ENCODE measurements around the gene NUP210L. TPM values are rescaled to one million over a fixed set of nuclear protein-coding genes. Genes with fewer than 3 reads are reported as not detected.

Gene NUP210L
- total RNA-seq, 1 experiment from 2014 or later: 0.10 TPM

DNA sequence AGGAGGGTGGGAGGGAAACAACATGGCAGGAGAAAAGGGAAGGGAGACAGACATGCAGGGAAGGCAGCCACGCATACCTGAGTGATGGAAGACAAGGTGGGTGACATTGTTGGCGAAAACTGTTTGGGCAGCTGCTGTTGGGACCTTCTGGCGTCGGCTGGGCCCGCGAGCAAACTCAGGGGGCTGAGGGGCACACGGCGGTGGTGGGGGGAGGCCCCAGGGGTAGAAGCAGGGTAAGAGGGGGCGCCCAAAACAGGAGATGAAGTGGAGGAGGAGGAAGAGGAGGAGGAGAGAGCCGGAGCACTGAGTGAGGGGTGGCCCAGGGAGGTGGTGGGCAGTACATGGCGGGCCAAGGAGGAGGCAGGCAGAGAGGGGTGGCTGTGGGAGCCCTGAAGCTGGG lies 203.7 kb downstream of the NUP210L start (continued):
- TF ChIP-seq REST (IDR thresholded peaks at IDR 0.05; ENCODE audit: low read depth): no peak
- TF ChIP-seq ELF1 (IDR thresholded peaks at IDR 0.05; ENCODE audit: borderline replicate concordance, low read depth): no peak
- no peak for TF ChIP-seq FOSL1 (IDR thresholded peaks at IDR 0.05; ENCODE audit: low read depth)
- TF ChIP-seq CTCF (IDR thresholded peaks at IDR 0.05 in 2 of 3, conservative IDR thresholded peaks at IDR 0.05 in 1 of 3; ENCODE audit: borderline replicate concordance in 1 of 3, insufficient read depth in 1 of 3, low read depth in 2 of 3, low read length in 2 of 3): no peak

GRCh38 chr1:153946622-153947241 lies 208.1 kb downstream of the NUP210L start, which contains the start of gene DENND4B:
TSS of gene DENND4B (minus strand) at chr1:153946718. CDS start at chr1:153944374, 2,344 bp downstream.
- H2AFZ ChIP-seq (ENCODE audit: low read depth, low read length, poor library complexity, severe bottlenecking): no peak within 1 kb of the TSS
- H3K4me2 ChIP-seq (ENCODE audit: low read length): peak within 1 kb of the TSS; percentile 90
- DNase-seq (ENCODE audit: low read depth, low spot score) (no peak), ATAC-seq (peak; percentile 89)
- H3K4me1 ChIP-seq (ENCODE audit: control insufficient read depth in 1 of 2, insufficient read depth in 2 of 2, low read length in 2 of 2): peaks cover 6 to 18% of the 10 kb centered on the region in 2 experiments; a peak in 3 of 4 replicates
- H3K9me2 ChIP-seq (ENCODE audit: insufficient read depth): no peaks in the 10 kb centered on the region
- RAD21 ChIA-PET (ENCODE audit: low non-redundant PET in 1 of 2, low total read pairs in 2 of 2, uncharacterized antibody in 2 of 2, unreplicated experiment in 2 of 2): interaction anchor here in 1 of 2 experiments (0.7 to 1.2 kb wide), 2 partner anchors 24 to 148 kb away, joined by 3 to 4 read pairs; partner anchors contain the start of gene GATAD2B
- H4K20me1 ChIP-seq (ENCODE audit: insufficient read depth): no peaks in the 10 kb centered on the region
- CTCF ChIA-PET: interaction anchor here (0.7 to 1.9 kb wide), 14 partner anchors 8 to 149 kb away, joined by 3 to 14 read pairs (median 4); partner anchors contain the start of genes CREB3L4, CRTC2, JTB and RAB13
- BruUV-seq (replicated peaks): no TSS peak
- POLR2A ChIA-PET: interaction anchor here (0.9 to 2.4 kb wide), 4 partner anchors 16 to 24 kb away, joined by 3 to 8 read pairs (median 5); partner anchors contain the start of genes CREB3L4 and GATAD2B
- no peaks in the 10 kb centered on the region for H3K27me3 ChIP-seq (ENCODE audit: insufficient read depth, low read length)
- peak within 1 kb of the TSS; percentile 83 to 91 for H3K4me3 ChIP-seq (replicated peaks in 1 of 2; ENCODE audit: low read depth in 1 of 2, low read length in 2 of 2)
- TF ChIP-seq RAD21 (IDR thresholded peaks at IDR 0.05; ENCODE audit: low read depth) (peak; percentile 53), POLR2AphosphoS5 (IDR thresholded peaks at IDR 0.05; ENCODE audit: low read depth, low read length) (peak; percentile 51; the same call in 1 of the 2 replicates), EZH2phosphoT487 (IDR thresholded peaks at IDR 0.05; ENCODE audit: borderline replicate concordance) (no peak), YY1 (IDR thresholded peaks at IDR 0.05; ENCODE audit: extremely low read depth, insufficient replicate concordance, low read depth, low read length) (peak; percentile 55), ZNF274 (IDR thresholded peaks at IDR 0.05; ENCODE audit: low read depth, low read length) (no peak), FOSL1 (IDR thresholded peaks at IDR 0.05; ENCODE audit: low read depth) (no peak), TCF7L2 (IDR thresholded peaks at IDR 0.05; ENCODE audit: borderline replicate concordance, extremely low read depth, insufficient read depth, insufficient read length) (peak; percentile 62), CTCF (IDR thresholded peaks at IDR 0.05 in 2 of 3, conservative IDR thresholded peaks at IDR 0.05 in 1 of 3; ENCODE audit: borderline replicate concordance in 1 of 3, insufficient read depth in 1 of 3, low read depth in 2 of 3, low read length in 2 of 3) (peak; percentile 69 to 95 (median 81))
- TF ChIP-seq, protein P1, sequence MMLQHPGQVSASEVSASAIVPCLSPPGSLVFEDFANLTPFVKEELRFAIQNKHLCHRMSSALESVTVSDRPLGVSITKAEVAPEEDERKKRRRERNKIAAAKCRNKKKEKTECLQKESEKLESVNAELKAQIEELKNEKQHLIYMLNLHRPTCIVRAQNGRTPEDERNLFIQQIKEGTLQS (IDR thresholded peaks at IDR 0.05): no peak
- peaks cover 18% of the 10 kb centered on the region in 2 experiments; a peak in 3 of 4 replicates for H3K36me3 ChIP-seq (ENCODE audit: control insufficient read depth in 1 of 2, insufficient read depth in 2 of 2, low read length in 2 of 2)
- peak within 1 kb of the TSS; percentile 95 for H3K9ac ChIP-seq (ENCODE audit: low read length)
- peak within 1 kb of the TSS; percentile 98 for H3K27ac ChIP-seq (ENCODE audit: low read depth, low read length)
- intact Hi-C loops (cut with micrococcal nuclease): loop anchor here (1.0 to 2.0 kb wide), 2 partner anchors 40 to 149 kb away; partner anchors contain the start of gene RAB13
- peaks cover 24% of the 10 kb centered on the region; the same call in 1 of the 2 replicates for H3K79me2 ChIP-seq (ENCODE audit: insufficient read depth, low read length)
- no peaks in the 10 kb centered on the region for H3K9me3 ChIP-seq (ENCODE audit: control insufficient read depth in 1 of 2, insufficient read depth in 1 of 2, low read depth in 1 of 2, low read length in 2 of 2)
